Glutamatergic neuron (in vitro differentiated cells): Measurements from ENCODE around the gene MED25. TPM values are rescaled to one million over a fixed set of nuclear protein-coding genes. Genes with fewer than 3 reads are reported as not detected.

Experiments used
- DNase-seq: peaks from one replicate; pipeline ENCODE4 v3.0.0; 2022
- H3K27ac Mint-ChIP-seq: one replicate; pipeline ENCODE4 v1.8.0; 2020; ENCODE audit warnings: mild to moderate bottlenecking, mixed read lengths, inconsistent platforms; ENCODE audit not compliant: unreplicated experiment
- H3K27me3 Mint-ChIP-seq: one replicate; pipeline ENCODE4 v1.8.0; 2020; ENCODE audit warnings: mild to moderate bottlenecking, moderate library complexity, mixed read lengths, inconsistent platforms; ENCODE audit not compliant: unreplicated experiment
- H3K36me3 Mint-ChIP-seq: one replicate; pipeline ENCODE4 v1.8.0; 2020; ENCODE audit warnings: mild to moderate bottlenecking, mixed read lengths, inconsistent platforms; ENCODE audit not compliant: unreplicated experiment
- H3K4me1 Mint-ChIP-seq: one replicate; pipeline ENCODE4 v1.8.0; 2020; ENCODE audit warnings: mild to moderate bottlenecking, low read depth, mixed read lengths, inconsistent platforms; ENCODE audit not compliant: unreplicated experiment
- H3K4me3 Mint-ChIP-seq: one replicate; pipeline ENCODE4 v1.8.0; 2020; ENCODE audit warnings: mild to moderate bottlenecking, mixed read lengths, inconsistent platforms; ENCODE audit not compliant: unreplicated experiment
- H3K9me3 Mint-ChIP-seq: one replicate; pipeline ENCODE4 v1.8.0; 2020; ENCODE audit warnings: mild to moderate bottlenecking, moderate library complexity, mixed read lengths, inconsistent platforms; ENCODE audit not compliant: unreplicated experiment
- CTCF ChIP-seq: fragments of 200-600 bp; sonication (generic); IDR thresholded peaks from one replicate; pipeline ENCODE4 v1.5.0; 2021; ENCODE audit not compliant: partially characterized antibody, unreplicated experiment
- total RNA-seq: library from RNA; stranded (reverse); fragmentation: NEBNext Ultra II Directional; extraction: Animal tissue kit (Norgen Biotek cat#: 25700); gene quantifications from one replicate; pipeline ENCODE4 v1.2.1, GENCODE V29; 2021; ENCODE audit not compliant: unreplicated experiment

The MED25 gene
- total RNA-seq, 1 donor from 2014 or later = 51.0 TPM

GRCh38 chr19:49876422-49877019 is 58.4 kb downstream of the MED25 start:
- Mint-ChIP-seq H3K27ac (no peak overlapping the region), H3K9me3 (peaks cover 14% of the 10 kb centered on the region), H3K27me3 (peaks cover 18% of the 10 kb centered on the region), H3K4me1 (peaks cover 11% of the 10 kb centered on the region), H3K4me3 (no peak overlapping the region), H3K36me3 (no peaks in the 10 kb centered on the region)
- peak; percentile 97 for DNase-seq
- TF ChIP-seq CTCF = no peak

GRCh38 chr19:49877020-49877878 is 59.2 kb downstream of the MED25 start, which contains the start of the genes AKT1S1 and TBC1D17:
AKT1S1 (minus strand) TSS chr19:49877355; CDS start chr19:49873295, 4,060 bp downstream.
TBC1D17 (plus strand) TSS chr19:49877702; CDS start chr19:49877724, 22 bp downstream.
- no peak for TF ChIP-seq CTCF
- H3K9me3 Mint-ChIP-seq = peaks cover 10% of the 10 kb centered on the region

GRCh38 chr19:49877879-49878743 is 60.0 kb downstream of the MED25 start:
- DNase-seq = peak; percentile 99
- TF ChIP-seq CTCF = no peak
- Mint-ChIP-seq H3K36me3 (peaks cover 1% of the 10 kb centered on the region), H3K4me1 (peaks cover 10% of the 10 kb centered on the region), H3K9me3 (peaks cover 10% of the 10 kb centered on the region), H3K27ac (peak overlapping the region; percentile 85), H3K4me3 (no peak overlapping the region), H3K27me3 (peaks cover 16% of the 10 kb centered on the region)

More at GRCh38 chr19:49877020-49877878, 59.2 kb downstream of the MED25 start, which contains the start of the genes AKT1S1 and TBC1D17:
- H3K27ac Mint-ChIP-seq = peak within 1 kb of the TSS; percentile 85
- peaks cover 10% of the 10 kb centered on the region for H3K4me1 Mint-ChIP-seq
- no peaks in the 10 kb centered on the region for H3K36me3 Mint-ChIP-seq
- peaks cover 16% of the 10 kb centered on the region for H3K27me3 Mint-ChIP-seq
- peak; percentile 96 for DNase-seq
- H3K4me3 Mint-ChIP-seq = no peak within 1 kb of the TSS

GRCh38 chr19:49878744-49879070 is 60.6 kb downstream of the MED25 start:
- peaks cover 15% of the 10 kb centered on the region for H3K27me3 Mint-ChIP-seq
- peak overlapping the region; percentile 85 for H3K27ac Mint-ChIP-seq
- no peak for TF ChIP-seq CTCF
- peaks cover 6% of the 10 kb centered on the region for H3K36me3 Mint-ChIP-seq
- peaks cover 10% of the 10 kb centered on the region for H3K4me1 Mint-ChIP-seq
- DNase-seq = no peak
- no peak overlapping the region for H3K4me3 Mint-ChIP-seq
- H3K9me3 Mint-ChIP-seq = peaks cover 10% of the 10 kb centered on the region
